HG03139 (cell line): ENCODE results near the gene SMG1.
"Not testable (repeated sequence)": the region's sequence is repeated elsewhere in the genome, so short reads cannot be mapped to it uniquely, and the experiment has no call there.

Experiments
- ATAC-seq: cut with Tn5 transposase; IDR thresholded peaks from one replicate; pipeline ENCODE4 v1.9.1; 2021; ENCODE audit not compliant: unreplicated experiment

The SMG1 gene

DNA sequence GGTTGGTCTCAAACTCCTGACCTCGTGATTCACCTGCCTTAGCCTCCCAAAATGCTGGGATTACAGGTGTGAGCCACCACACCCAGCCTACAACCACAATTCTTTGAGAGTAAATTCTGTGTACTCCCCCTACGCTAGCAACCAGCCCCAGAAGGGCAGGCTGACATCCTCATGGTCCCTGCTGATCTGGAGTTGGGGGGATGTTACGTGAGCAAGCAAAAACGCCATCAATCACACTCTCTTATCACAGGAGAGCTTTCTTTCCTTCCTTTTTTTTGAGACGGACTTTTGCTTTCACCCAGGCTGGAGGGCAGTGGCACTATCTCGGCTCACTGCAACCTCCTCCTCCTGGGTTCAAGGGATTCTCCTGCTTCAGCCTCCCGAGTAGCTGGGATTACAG lies 154.0 kb downstream of the SMG1 start:
- not testable (repeated sequence) for ATAC-seq

GRCh38 chr16:18770336-18770962 lies 155.8 kb downstream of the SMG1 start:
- ATAC-seq, result not testable (repeated sequence)

- ATAC-seq, result not testable (repeated sequence)
Observed at GRCh38 chr16:18767217-18767616, 159.0 kb downstream of the SMG1 start.

DNA sequence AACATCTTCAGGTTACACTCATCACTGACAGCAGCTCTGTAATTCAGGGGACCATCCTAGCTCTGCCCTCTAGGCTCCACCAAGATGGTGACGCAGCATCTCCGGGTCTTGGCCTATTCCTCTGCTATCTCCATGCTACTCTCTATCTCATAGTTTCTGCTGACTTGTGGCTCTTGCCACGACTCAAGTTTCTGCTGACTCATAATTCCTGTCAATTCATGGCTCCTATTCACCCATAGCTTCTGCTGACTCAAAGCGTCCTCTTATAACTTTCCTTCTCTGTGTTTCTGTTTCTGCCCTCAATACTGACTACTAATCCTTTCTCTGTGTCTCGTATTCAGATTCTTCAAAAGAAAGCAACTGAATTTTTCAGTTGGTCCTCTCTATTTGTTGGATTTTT lies 163.5 kb downstream of the SMG1 start:
- ATAC-seq, result peak; percentile 46

DNA sequence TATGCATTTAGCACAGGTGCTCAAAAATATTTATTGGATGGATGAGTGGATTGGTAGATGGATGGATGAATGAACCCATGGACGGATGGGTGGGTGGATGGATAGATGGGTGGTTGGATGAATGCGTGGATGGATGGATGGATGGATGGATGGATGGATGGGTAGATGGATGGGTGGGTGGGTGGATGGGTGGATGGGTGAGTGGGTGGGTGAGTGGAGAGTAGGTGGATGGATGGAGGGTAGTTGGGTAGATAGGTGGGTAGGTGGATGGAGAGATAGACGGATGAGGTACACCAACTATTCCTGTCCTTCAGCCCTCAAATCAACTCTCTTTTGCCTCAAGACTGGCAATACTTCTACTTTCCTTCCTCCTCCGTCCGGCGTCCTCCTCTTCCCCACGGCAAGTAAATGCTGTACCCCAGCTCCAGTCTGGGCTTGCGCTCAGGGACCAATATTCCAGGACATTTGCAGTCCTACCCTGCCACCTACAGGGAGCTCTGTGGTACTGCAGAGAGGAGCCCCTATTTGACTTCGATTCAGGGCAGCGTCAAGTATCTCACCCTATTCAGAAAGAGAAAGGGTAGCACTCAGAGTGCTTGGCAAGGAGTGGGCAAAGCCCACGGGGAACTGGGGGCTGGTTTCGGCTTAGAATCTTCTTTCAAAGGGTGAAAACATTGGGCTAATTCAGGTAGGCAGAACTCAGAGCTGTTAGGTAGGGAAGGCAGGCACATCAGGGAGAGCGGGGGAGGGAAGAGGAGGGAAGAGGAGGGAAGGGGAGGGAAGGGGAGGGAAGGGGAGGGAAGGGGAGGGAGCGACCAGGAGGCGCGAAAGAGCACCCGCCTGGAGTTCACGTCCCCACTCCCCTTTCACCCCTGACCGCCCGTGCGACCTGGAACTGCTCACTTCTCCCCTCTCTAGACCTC lies 166.3 kb downstream of the SMG1 start:
- not testable (repeated sequence) for ATAC-seq

DNA sequence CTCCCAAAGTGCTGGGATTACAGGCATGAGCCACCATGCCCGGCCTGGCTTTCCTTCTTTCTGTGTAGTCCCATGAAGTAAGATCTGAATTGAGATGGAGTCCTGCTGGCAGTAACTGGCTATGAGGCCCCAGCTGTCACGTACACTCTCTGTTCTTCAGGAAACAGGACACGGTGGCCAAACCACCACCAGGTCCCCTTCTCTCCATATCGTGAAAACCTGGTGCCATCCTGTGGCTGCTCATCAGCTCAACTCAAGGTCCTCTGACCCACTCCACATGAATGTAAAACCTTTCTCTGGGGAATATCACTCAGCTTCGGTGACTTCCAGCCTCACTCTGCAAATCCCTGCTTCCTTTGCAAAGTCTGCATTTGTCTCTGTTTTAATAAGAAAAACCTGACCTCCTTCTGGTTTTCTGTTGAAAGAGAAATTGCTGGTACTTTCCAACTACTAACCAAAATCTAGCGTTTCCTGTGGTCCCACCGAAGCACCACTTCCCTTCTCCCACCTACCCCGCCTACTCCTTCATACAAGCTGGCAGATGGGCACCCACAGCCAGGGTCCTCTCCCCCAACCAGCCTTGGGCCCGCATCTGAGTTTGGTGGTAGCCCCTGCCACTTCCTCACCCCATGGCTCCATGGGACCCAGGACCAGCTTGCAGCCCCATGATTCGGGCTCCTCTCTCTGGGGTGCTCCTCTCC lies 168.1 kb downstream of the SMG1 start:
- ATAC-seq, result not testable (repeated sequence)

DNA sequence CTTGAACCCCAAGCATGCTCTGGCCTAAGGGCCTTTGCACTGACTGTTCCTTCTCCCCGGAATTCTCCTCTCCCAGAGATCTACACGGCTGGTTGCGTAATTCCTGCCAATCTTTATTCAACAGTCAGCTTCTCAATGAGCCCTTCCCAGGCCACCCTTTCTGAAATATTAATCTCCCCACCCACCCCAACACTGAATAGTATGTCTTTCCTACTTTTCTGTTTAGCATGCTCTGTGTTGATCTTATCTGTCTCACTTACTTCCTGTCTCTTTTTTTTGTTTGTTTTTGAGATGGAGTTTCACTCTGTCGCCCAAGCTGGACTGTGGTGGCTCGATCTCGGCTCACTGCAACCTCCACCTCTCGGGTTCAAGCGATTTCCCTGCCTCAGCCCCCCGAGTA lies 169.6 kb downstream of the SMG1 start:
- ATAC-seq, result not testable (repeated sequence)
